Effector CD8-positive, alpha-beta T cell (primary cell): ENCODE results near the gene GEMIN7.
"Not testable (repeated sequence)": the region's sequence is repeated elsewhere in the genome, so short reads cannot be mapped to it uniquely, and the experiment has no call there.

Experiments
- DNase-seq: peaks from one replicate; lab custom pipeline; 2025; lab: John Stamatoyannopoulos, UW

GEMIN7 gene

GRCh38 chr19:45104658-45105349 lies 25.7 kb downstream of the GEMIN7 start:
- DNase-seq = no peak

DNA sequence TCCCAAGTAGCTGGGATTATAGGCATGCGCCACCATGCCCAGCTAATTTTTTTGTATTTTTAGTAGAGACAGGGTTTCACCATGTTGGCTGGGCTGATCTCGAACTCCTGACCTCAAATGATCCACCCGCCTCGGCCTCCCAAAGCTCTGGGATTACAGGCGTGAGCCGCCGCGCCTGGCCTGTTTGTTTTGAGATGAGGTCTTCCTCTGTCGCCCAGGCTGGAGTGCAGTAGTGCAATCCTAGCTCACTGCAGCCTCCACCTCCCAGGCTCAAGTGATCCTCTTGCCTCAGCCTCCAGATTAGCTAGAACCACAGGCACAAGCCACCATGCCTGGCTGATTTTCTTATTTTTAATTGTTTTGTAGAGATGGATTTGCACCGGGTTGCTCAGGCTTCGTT lies 27.3 kb downstream of the GEMIN7 start:
- DNase-seq = not testable (repeated sequence)

DNA sequence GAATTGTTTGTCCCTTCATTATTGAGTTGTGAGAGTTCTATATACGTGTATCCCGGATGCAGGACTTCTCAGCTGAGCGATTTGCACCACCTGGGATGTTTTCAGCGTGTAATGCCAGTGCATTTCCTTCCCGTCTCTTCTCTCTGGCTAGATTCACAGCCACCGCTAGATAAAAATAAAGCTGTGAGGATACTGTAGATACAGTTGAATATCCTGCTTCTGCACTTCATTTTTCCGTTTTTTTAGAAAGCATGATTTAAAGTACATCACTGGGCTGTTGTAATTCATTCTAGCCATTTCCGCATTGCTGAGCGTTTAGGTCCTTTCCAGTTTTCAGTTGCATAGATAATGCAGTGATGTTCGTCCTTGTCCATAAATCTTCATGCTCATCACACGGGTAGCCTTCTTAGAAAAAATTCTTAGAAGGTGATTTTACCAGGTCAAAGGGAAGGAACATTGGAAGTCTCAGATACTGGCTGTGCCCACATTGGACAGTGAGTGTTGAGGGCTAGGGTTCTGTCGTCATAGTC lies 28.6 kb downstream of the GEMIN7 start:
- no peak for DNase-seq

GRCh38 chr19:45110851-45111266 lies 31.8 kb downstream of the GEMIN7 start:
- no peak for DNase-seq

- no peak for DNase-seq
Measured at GRCh38 chr19:45112111-45112827, 33.2 kb downstream of the GEMIN7 start.

- no peak for DNase-seq
Measured at GRCh38 chr19:45113628-45114027, 34.6 kb downstream of the GEMIN7 start.

- no peak for DNase-seq
Measured at GRCh38 chr19:45114116-45114515, 35.1 kb downstream of the GEMIN7 start.

- no peak for DNase-seq
Measured at GRCh38 chr19:45115809-45116615, 37.0 kb downstream of the GEMIN7 start.

GRCh38 chr19:45117167-45117594 lies 38.1 kb downstream of the GEMIN7 start:
- DNase-seq = peak; percentile 17

DNA sequence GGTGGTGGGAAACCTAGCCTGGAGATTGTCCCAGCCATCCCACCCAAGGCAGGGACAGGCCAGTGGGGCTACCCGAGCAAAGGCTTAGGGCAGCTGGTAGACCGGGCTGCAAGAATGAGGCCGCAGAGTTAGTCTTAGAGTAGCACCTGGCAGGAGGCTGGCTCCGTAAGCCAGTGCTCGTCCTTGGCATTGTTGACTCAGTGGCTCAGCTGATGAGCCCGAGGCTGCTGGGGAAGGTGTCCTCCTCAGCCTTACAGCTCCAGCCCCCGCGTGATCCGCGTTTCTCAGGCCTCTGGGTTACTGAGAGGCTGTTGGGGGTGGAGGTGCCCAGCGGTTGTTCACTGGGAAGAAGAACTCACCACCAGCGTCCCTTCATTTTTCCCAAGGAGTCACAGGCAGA lies 38.6 kb downstream of the GEMIN7 start:
- DNase-seq = no peak

- DNase-seq = no peak
Measured at GRCh38 chr19:45118106-45118505, 39.0 kb downstream of the GEMIN7 start.

DNA sequence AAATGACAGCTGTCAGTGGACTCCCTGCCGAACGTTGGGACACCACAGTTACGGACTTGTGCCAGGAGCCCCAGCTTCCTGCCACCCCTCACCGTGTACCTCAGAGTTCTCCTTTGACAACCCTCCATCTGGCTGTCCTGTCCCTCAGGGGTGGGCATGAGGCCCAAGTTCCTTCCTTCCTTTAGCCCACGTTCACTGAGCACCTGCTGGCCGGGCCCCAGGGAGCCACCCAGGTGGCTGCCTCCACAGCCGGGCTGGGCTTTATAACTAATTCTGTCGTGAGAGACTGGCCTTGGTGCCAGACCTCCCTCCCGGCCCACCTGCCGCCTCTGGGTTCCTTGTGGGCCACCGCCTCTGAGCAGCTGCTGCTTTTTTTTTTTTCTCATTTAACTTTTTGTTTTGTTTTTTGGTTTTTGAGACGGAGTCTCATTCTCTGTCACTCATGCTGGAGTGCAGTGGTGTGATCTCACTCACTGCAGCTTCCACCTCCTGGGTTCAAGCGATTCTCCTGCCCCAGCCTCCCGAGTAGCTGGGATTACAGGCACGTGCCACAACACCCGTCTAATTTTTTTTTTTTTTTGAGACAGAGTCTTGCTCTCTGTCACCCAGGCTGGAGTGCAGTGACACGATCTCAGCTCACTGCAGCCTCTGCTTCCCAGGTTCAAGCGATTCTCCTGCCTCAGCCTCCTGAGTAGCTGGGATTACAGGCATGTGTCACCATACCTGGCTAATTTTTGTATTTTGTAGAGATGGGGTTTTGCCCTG lies 39.7 kb downstream of the GEMIN7 start:
- not testable (repeated sequence) for DNase-seq

GRCh38 chr19:45119582-45119981 lies 40.5 kb downstream of the GEMIN7 start:
- no peak for DNase-seq

DNA sequence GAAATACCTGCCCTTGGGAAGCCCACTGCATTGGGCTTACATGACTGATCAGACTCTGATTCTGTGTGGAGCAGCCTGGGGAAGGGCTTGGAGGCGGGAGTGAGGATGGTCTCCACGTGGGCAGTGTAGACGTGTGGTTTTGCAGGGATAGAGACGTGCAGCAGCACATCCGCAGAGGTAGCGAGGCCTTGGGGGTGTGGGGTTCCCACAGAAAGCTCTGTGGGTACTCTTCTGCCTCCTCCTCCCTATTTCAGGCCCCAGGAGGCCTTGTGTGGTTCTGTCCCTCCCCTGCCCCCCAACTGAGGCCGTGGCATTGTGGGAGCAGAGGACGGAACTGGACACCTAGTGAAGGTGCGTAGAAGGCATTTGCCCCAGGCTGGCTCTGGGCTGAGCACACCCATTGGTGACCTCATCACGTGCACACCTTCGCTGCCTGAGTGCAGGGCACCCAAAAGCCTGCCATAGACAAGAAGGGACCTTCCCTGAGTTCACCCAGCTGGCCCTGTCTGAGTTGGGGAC lies 42.8 kb downstream of the GEMIN7 start:
- DNase-seq = no peak

GRCh38 chr19:45122832-45123231 lies 43.8 kb downstream of the GEMIN7 start:
- no peak for DNase-seq

DNA sequence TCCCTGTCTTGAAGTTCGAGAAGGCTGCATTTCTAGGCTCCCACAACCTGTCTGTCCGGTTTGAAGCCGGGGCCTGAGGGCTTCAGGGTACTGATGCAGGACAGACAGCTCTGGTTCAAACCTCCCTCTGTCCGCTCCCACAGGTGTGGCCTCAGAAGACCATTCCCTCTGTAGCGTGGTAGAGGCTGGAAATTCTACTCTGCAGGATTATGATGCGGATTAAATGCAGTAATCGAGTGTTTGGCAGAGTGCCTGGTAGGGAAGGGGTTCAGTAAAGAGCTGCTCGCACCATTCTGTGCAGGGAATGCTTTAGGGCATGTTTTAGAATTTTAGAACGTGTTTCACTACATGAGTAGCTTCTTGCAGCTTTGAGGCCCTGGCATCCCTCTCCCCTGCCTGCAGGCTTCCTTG lies 44.4 kb downstream of the GEMIN7 start:
- no peak for DNase-seq

- DNase-seq = no peak
Measured at GRCh38 chr19:45124021-45124420, 45.0 kb downstream of the GEMIN7 start.

DNA sequence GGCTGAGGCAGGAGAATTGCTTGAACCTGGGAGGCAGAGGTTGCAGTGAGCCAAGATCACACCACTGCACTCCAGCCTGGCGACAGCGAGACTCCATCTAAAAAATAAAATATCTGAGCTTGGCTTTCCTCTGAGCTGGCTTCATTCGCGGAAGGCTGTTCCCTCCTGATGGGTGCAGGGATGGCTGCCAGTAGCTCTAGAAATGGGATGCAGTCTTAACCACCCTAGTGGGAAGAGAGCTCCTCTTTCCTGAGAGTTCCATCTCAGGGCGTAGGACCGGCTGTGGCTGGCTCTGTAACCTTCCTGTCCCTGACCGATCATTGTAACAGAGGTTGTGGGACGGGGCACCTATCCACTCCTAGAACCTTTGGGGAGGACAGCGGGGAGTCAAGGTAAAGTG lies 46.3 kb downstream of the GEMIN7 start:
- no peak for DNase-seq

DNA sequence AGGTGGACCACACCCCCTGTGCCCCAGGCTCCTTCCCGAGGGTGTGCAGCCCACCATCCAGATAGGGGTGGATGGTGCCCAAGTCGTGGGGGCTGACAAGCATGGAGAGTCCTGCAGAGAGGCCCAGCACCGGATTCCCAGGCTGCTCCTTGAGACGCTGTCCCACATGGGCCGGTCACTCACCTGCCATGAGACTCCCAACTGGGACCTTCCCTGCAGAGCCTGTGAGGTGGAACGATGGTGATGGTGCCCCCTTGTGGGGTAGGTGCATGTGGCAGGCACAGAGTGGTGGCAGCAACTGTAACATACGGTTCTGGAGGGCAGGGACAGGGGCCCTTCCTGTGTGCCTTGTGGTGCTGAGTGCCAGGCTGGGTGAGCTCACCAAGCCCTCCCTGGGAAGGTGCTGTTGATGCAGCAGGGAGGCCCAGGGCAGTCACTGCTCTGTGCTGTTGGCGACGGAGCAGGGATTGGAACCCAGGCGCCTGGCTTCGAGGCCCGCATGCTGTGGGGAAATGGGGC lies 47.0 kb downstream of the GEMIN7 start:
- peak; percentile 45 for DNase-seq

DNA sequence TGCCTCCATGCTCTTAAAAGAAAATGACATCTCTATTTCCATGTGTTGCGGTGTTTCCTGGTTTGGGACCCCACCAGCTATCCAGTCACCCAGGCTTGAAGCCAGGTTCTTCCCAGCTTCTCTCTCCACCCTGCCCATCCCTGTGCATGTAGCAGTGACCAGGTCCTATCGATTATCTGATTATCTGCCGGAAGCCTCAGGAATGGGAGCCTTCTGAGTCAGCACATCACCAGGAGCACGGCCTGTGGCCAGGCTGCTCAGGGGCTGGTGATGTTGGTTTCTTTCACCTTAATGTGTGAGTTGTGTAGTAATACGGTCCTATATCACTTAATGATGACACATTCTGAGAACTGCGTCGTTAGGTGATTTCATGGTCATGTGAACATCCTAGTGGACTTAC lies 47.6 kb downstream of the GEMIN7 start:
- no peak for DNase-seq

GRCh38 chr19:45128146-45128545 lies 49.1 kb downstream of the GEMIN7 start:
- DNase-seq = no peak
